Muscle of arm (tissue), 12 donors: ENCODE data around the gene CCDC121. TPM values are rescaled to one million over a fixed set of nuclear protein-coding genes. Genes with fewer than 3 reads are reported as not detected.
A peak's percentile ranks its signal among the peaks of the same experiment; 100 is the strongest.

Experiments used
- DNase-seq: peaks from one replicate; pipeline ENCODE4 v3.0.0-alpha.2; 2013
- polyA plus RNA-seq, 12 donors: library from polyadenylated mRNA; unstranded; fragments of 120-200 nt; gene quantifications; one replicate each; pipeline ENCODE4 v1.2.1, GENCODE V29; 2013; ENCODE audit not compliant: insufficient read length in 12 of 12

CCDC121 gene
- polyA plus RNA-seq, 12 donors, result 5.2 to 8.7 (median 7.3) TPM; not detected in 1

DNA sequence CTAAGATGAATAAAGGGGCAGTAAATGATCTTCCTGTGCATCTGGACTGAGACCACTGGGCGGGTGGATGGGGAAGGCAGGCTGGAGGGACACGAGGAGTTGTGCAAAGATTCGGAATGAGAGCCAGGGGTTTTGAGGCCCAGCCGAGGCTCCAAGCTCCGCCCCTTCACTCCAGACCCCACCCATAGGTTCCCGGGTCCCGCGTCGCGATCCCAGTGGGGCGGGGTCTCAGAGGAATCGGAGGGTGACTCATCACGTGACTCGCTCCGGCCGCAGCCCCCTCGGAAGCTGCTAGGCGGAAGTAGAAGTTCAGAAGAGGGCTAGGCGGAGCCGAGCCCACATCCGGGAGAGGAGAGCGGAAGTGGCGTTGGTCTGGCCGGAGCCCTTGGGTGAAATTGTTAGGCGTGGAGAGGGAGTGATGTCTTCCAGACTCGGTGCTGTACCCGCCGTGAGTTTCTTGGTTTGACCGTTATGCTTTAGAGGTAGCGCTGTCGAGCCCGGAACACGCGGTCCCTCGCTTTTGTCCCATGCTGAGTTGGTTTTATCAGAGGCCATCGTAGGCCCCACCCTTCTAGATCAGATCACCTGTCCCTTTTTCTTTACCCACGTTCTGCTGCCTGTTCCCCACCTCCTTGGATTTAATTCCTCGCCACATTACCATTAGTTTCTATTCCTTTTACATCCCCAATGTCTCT lies 46.0 kb downstream of the CCDC121 start, which contains the start of gene ZNF512:
TSS of gene ZNF512 (plus strand) at position 348 of the 695 bp plus-strand sequence. CDS start at position 419, 71 bp downstream.
- peak; percentile 90 for DNase-seq

DNA sequence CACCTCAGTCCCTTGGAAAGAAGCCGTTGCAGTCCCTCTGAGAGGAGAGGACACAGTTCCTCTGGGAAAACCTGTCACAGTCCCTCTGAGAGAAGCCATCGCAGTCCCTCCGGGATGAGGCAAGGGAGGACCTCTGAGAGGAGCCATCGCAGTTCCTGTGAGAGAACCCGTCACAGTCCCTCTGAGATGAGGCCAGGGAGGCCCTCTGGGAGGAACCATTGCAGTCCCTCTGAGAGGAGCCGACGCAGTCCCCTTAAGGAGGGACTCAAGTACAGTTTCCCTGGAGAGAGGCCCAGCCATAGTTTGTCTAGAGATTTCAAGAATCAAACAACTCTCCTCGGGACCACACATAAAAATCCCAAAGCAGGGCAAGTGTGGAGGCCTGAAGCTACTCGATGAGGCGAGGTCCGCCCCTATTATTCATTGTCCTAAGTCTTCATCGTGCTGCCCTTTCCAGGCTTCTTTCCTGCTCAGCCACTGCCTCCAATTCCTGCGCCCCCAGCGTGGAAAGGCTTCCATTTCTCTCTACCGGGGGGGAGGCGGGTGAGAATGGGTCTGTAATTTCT lies 46.6 kb downstream of the CCDC121 start:
- peak; percentile 1 for DNase-seq

GRCh38 chr2:27581417-27582128 lies 47.2 kb downstream of the CCDC121 start:
- no peak for DNase-seq

Other genes with a start within 250 kb of the CCDC121 start
- 10 to 100 TPM in 9 of 12 donors, 1 to 10 TPM in 2, not detected in 1; 9.1 to 20.0 (median 11.6) TPM for gene ZNF513, start 248.3 kb downstream of the CCDC121 start, polyA plus RNA-seq
- gene PPM1G, start 219.4 kb downstream of the CCDC121 start, polyA plus RNA-seq, result 10 to 100 TPM in 11 of 12 donors, not detected in 1; 42.8 to 64.1 (median 54.4) TPM
- 100 to 1,000 TPM in 11 of 12 donors, not detected in 1; 112 to 127 (median 120) TPM for gene NRBP1, start 200.4 kb downstream of the CCDC121 start, polyA plus RNA-seq
- 1 to 10 TPM in 9 of 12 donors, under 1 TPM in 1, not detected in 2; 0.74 to 4.6 (median 2.2) TPM for gene KRTCAP3, start 186.6 kb downstream of the CCDC121 start, polyA plus RNA-seq
- gene IFT172, start 139.3 kb downstream of the CCDC121 start, polyA plus RNA-seq, result 10 to 100 TPM in 11 of 12 donors, not detected in 1; 12.1 to 35.2 (median 20.4) TPM
- gene FNDC4, start 133.8 kb downstream of the CCDC121 start, polyA plus RNA-seq, result 10 to 100 TPM in 3 of 12 donors, 1 to 10 TPM in 8, not detected in 1; 6.1 to 15.5 (median 8.4) TPM
- gene GCKR, start 132.2 kb downstream of the CCDC121 start, polyA plus RNA-seq, result under 1 TPM in 5 of 12 donors, not detected in 7; 0.08 to 0.30 (median 0.25) TPM
- gene ZNF512, start 46.0 kb downstream of the CCDC121 start, polyA plus RNA-seq, result 10 to 100 TPM in 11 of 12 donors, not detected in 1; 38.3 to 60.4 (median 48.9) TPM
- gene GPN1, start within 50 bp of the CCDC121 start, polyA plus RNA-seq, result 10 to 100 TPM in 11 of 12 donors, not detected in 1; 17.1 to 42.6 (median 34.6) TPM
- 10 to 100 TPM in 11 of 12 donors, not detected in 1; 24.8 to 49.5 (median 32.3) TPM for gene SUPT7L, start 34.6 kb upstream of the CCDC121 start, polyA plus RNA-seq
- gene SLC4A1AP, start 34.9 kb upstream of the CCDC121 start, polyA plus RNA-seq, result 10 to 100 TPM in 11 of 12 donors, not detected in 1; 23.8 to 30.1 (median 25.4) TPM
- 100 to 1,000 TPM in 9 of 12 donors, 10 to 100 TPM in 2, not detected in 1; 74.2 to 150 (median 122) TPM for gene MRPL33, start 142.7 kb upstream of the CCDC121 start, polyA plus RNA-seq